ENCODE measurements around the gene GCN1.

- TF ChIP-seq CTCF (IDR thresholded peaks at IDR 0.05; ENCODE audit: insufficient read depth, low read depth, low read length) (no peak), EZH2 (IDR thresholded peaks at IDR 0.05; ENCODE audit: insufficient read depth, low read length) (no peak)
These were observed 22.5 kb upstream of the GCN1 start for GRCh38 chr12:120216742-120217605.
